GM23248 (cell line): ENCODE results near the gene KREMEN2. TPM values are rescaled to one million over a fixed set of nuclear protein-coding genes. Genes with fewer than 3 reads are reported as not detected.

Experiments
- DNase-seq: peaks from one replicate; pipeline ENCODE4 v3.0.0-alpha.2; 2015
- H2AFZ ChIP-seq: fragments of 200-600 bp; sonication (generic); 2 replicates; pipeline ENCODE4 v1.6.1; 2016; ENCODE audit warnings: antibody characterized with exemption
- H3F3A ChIP-seq: fragments of 200-600 bp; sonication (generic); 2 replicates; pipeline ENCODE4 v1.6.1; 2016; ENCODE audit warnings: mild to moderate bottlenecking, antibody characterized with exemption, mixed run types; ENCODE audit not compliant: insufficient read depth
- H3K27ac ChIP-seq: fragments of 200-600 bp; sonication (generic); 2 replicates; pipeline ENCODE4 v1.5.1; 2016; ENCODE audit warnings: mild to moderate bottlenecking
- H3K27me3 ChIP-seq: fragments of 200-600 bp; sonication (generic); replicated peaks from 2 replicates; pipeline ENCODE4 v1.6.1; 2016; ENCODE audit warnings: mild to moderate bottlenecking; ENCODE audit not compliant: insufficient read depth
- H3K36me3 ChIP-seq: fragments of 200-600 bp; sonication (generic); 2 replicates; pipeline ENCODE4 v1.6.1; 2016; ENCODE audit warnings: low read depth, mild to moderate bottlenecking
- H3K4me1 ChIP-seq: fragments of 200-600 bp; sonication (generic); 2 replicates; pipeline ENCODE4 v1.6.1; 2016; ENCODE audit warnings: mild to moderate bottlenecking; ENCODE audit not compliant: insufficient read depth
- H3K4me2 ChIP-seq: fragments of 200-600 bp; sonication (generic); one replicate; pipeline ENCODE4 v1.6.1; 2016; ENCODE audit warnings: mild to moderate bottlenecking; ENCODE audit not compliant: unreplicated experiment
- H3K4me3 ChIP-seq: fragments of 200-600 bp; sonication (generic); 2 replicates; pipeline ENCODE4 v1.5.1; 2016; ENCODE audit warnings: mild to moderate bottlenecking
- H3K79me2 ChIP-seq: fragments of 200-600 bp; sonication (generic); 2 replicates; pipeline ENCODE4 v1.6.1; 2016; ENCODE audit warnings: mild to moderate bottlenecking; ENCODE audit not compliant: insufficient read depth
- H3K9ac ChIP-seq: fragments of 200-600 bp; sonication (generic); 2 replicates; pipeline ENCODE4 v1.6.1; 2016; ENCODE audit warnings: mild to moderate bottlenecking
- H3K9me2 ChIP-seq: fragments of 200-600 bp; sonication (generic); 2 replicates; pipeline ENCODE4 v1.6.1; 2016; ENCODE audit warnings: mixed run types, mild to moderate bottlenecking, moderate library complexity; ENCODE audit not compliant: insufficient read depth
- H3K9me3 ChIP-seq: fragments of 200-600 bp; sonication (generic); one replicate; pipeline ENCODE4 v1.6.1; 2017; ENCODE audit warnings: low read depth
- H4K20me1 ChIP-seq: fragments of 200-600 bp; sonication (generic); 2 replicates; pipeline ENCODE4 v1.6.0; 2016; ENCODE audit not compliant: insufficient read depth
- EZH2 ChIP-seq: fragments of 200-600 bp; sonication (generic); IDR thresholded peaks from 2 replicates; pipeline ENCODE4 v1.6.1; 2018; ENCODE audit warnings: antibody characterized with exemption, mild to moderate bottlenecking; ENCODE audit not compliant: insufficient read depth, poor library complexity, severe bottlenecking
- EZH2phosphoT487 ChIP-seq: fragments of 200-600 bp; sonication (generic); IDR thresholded peaks from 2 replicates; pipeline ENCODE4 v1.6.1; 2018; ENCODE audit warnings: antibody characterized with exemption, moderate library complexity, mild to moderate bottlenecking, low read depth; ENCODE audit not compliant: insufficient read depth
- WGBS, 2 experiments: methylation state at CpG; one replicate each; pipeline ENCODE4 v1.1.6; 2015 to 2017; ENCODE audit warnings: low lambda C conversion rate in 2 of 2, low coverage in 1 of 2; ENCODE audit errors: missing lambda C conversion rate in 2 of 2; 5-methylcytosine and 5-hydroxymethylcytosine counted together
- in situ Hi-C: fragments of 300-500 bp; cut with MboI; formaldehyde crosslinking; loops from 2 replicates; pipeline ENCODE4 v1.15.0; 2020
- polyA plus RNA-seq: library from polyadenylated mRNA; unstranded; fragments of >200 nt; fragmentation: Nextera tagmentation; extraction: Ambion mirVana; gene quantifications from 2 replicates; pipeline ENCODE4 v1.2.1, GENCODE V29; 2016
- total RNA-seq: library from RNA; depleted of rRNA; stranded (reverse); fragments of >200 nt; shearing (Covaris generic); gene quantifications from 2 replicates; pipeline ENCODE4 v1.2.3, GENCODE V29; 2014

The KREMEN2 gene
- total and polyA plus RNA-seq, 2 experiments from 2014 or later = not detected

DNA sequence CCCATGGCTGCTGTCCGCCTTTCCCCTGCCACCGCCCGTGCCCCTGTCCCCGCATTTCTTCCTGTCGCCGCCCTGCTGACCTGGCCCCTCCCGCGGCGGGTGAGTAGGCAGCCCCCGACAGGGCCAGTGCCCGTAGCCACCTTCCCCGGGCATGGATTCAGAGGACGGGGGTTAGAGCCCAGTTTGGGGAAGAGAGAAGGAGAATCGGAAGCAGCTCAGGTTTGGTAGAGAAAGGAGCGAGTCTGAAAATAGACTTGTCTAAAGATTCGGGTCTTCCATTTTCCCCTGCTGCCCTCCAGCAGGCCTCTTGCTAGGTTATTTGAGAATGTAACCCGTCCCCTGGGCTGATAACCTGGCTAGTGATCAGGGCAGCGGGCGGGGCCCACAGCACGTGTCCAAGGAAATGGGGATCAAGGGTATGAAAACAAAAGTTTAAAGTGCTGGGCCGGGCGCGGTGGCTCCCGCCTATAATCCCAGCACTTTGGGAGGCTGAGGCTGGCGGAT is 40.8 kb downstream of the KREMEN2 start:
- in situ Hi-C loops = no loop called here
- Histone ChIP-seq H3K9ac (no peak overlapping the region), H3K36me3 (no peaks in the 10 kb centered on the region), H3K4me2 (no peak overlapping the region), H3K4me3 (peak overlapping the region; percentile 54; the same call in 1 of the 2 replicates), H3K79me2 (no peaks in the 10 kb centered on the region), H4K20me1 (no peaks in the 10 kb centered on the region), H3K4me1 (no peaks in the 10 kb centered on the region), H3K9me3 (no peaks in the 10 kb centered on the region), H3K9me2 (no peaks in the 10 kb centered on the region), H2AFZ (no peak overlapping the region), H3K27ac (no peak overlapping the region), H3F3A (no peaks in the 10 kb centered on the region), H3K27me3 (no peaks in the 10 kb centered on the region)
- no peak for TF ChIP-seq EZH2phosphoT487
- TF ChIP-seq EZH2 = no peak
- 14 to 18% methylated on average over 21 to 25 of the region's 25 CpGs for WGBS, 2 experiments
- no peak for DNase-seq

- H2AFZ ChIP-seq = no peak overlapping the region
- H3K79me2 ChIP-seq = no peaks in the 10 kb centered on the region
- no peaks in the 10 kb centered on the region for H3K9me2 ChIP-seq
- no peak overlapping the region for H3K9ac ChIP-seq
- TF ChIP-seq EZH2phosphoT487 (no peak), EZH2 (no peak)
- H3K9me3 ChIP-seq = no peaks in the 10 kb centered on the region
- H3K4me2 ChIP-seq = no peak overlapping the region
- in situ Hi-C loops = no loop called here
- H4K20me1 ChIP-seq = no peaks in the 10 kb centered on the region
- no peak overlapping the region for H3K4me3 ChIP-seq
- H3K4me1 ChIP-seq = no peaks in the 10 kb centered on the region
- no peak for DNase-seq
- no peaks in the 10 kb centered on the region for H3F3A ChIP-seq
- WGBS, 2 experiments = 62 to 64% methylated on average over 13 of the region's 13 CpGs
- H3K36me3 ChIP-seq = no peaks in the 10 kb centered on the region
- H3K27ac ChIP-seq = no peak overlapping the region
- peaks cover 9% of the 10 kb centered on the region; the same call in 1 of the 2 replicates for H3K27me3 ChIP-seq
These were observed 43.2 kb downstream of the KREMEN2 start for GRCh38 chr16:3007059-3007956.

DNA sequence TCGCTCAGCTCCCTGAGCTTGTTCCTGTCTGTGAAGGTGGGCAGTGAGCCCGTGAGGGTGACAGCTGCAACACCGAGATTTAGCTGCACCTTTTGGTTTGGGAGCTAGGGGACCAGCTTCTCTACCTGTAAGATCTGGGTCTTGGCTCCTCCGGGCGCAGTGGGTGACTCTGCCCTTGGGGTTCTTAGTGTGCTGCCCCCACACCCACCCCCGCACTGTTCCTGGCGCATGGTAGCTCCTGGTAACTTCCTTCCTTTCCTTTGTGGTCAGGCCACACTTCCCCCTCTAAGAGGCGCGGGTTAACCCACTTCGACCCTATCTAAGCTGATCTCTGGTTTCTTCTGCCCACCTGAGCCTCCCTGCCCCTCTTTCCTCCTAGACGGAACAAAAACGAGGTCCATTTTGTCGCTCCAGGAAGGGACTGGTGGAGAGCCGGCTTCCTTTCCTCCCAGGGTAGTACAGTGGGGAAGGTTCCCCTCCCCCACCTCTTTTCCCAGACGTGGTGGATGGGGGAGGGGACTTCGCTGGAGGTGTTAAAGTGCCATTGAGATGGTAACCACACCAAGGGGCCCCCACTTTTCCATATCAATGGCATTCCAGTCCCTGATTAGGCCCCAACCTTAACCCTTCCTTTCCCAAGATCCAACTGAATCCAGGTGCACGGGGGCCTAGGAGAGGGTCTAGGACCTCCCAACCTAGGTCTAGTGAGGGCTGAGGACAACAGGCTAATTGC is 44.0 kb downstream of the KREMEN2 start:
- TF ChIP-seq EZH2phosphoT487 = no peak
- no peak for TF ChIP-seq EZH2
- Histone ChIP-seq H4K20me1 (no peaks in the 10 kb centered on the region), H3K27ac (no peak overlapping the region), H3K9ac (no peak overlapping the region), H3K4me3 (no peak overlapping the region), H2AFZ (peak overlapping the region; percentile 53; the same call in 1 of the 2 replicates), H3K27me3 (peaks cover 11% of the 10 kb centered on the region; the same call in 1 of the 2 replicates), H3K79me2 (no peaks in the 10 kb centered on the region), H3K36me3 (no peaks in the 10 kb centered on the region), H3K9me3 (no peaks in the 10 kb centered on the region), H3K4me2 (no peak overlapping the region), H3K4me1 (peaks cover 2% of the 10 kb centered on the region; the same call in 1 of the 2 replicates), H3K9me2 (no peaks in the 10 kb centered on the region), H3F3A (no peaks in the 10 kb centered on the region)
- 17% methylated on average over 17 of the region's 17 CpGs for WGBS, 2 experiments
- no peak for DNase-seq
- in situ Hi-C loops = no loop called here

GRCh38 chr16:3008690-3009037 is 44.6 kb downstream of the KREMEN2 start:
- Histone ChIP-seq H3K27me3 (peaks cover 13% of the 10 kb centered on the region; the same call in 1 of the 2 replicates), H3K9me3 (no peaks in the 10 kb centered on the region), H3K4me1 (peaks cover 6% of the 10 kb centered on the region; the same call in 1 of the 2 replicates), H3K27ac (no peak overlapping the region), H3K4me2 (no peak overlapping the region), H3K9ac (no peak overlapping the region), H3F3A (no peaks in the 10 kb centered on the region), H3K9me2 (no peaks in the 10 kb centered on the region), H3K36me3 (no peaks in the 10 kb centered on the region), H2AFZ (no peak overlapping the region), H3K4me3 (no peak overlapping the region), H4K20me1 (no peaks in the 10 kb centered on the region), H3K79me2 (no peaks in the 10 kb centered on the region)
- 56 to 59% methylated on average over 4 of the region's 4 CpGs for WGBS, 2 experiments
- DNase-seq = no peak
- in situ Hi-C loops = no loop called here
- no peak for TF ChIP-seq EZH2
- TF ChIP-seq EZH2phosphoT487 = no peak
